ENCODE measurements around the gene CTNNA3.
"Not testable (repeated sequence)": the region's sequence is repeated elsewhere in the genome, so short reads cannot be mapped to it uniquely, and the experiment has no call there.

The CTNNA3 gene

DNA sequence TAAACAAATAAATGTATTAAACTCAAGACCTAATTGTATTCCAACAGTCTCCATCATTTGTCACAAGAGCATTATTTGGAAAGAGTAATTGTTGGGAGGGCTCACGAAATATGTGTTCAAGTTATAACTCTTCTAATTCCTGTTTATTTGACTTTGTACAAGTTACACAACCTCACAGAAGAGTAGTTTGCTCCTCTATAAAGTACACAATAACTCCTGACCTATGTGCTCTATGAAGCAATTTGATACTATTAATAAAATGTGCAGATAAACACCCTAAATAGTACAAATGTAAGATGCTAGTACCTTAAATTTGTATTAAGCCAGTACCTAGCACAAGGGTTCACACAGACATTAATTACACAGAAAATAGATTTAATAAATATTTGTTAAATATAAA, 484.3 kb downstream of the CTNNA3 start:
- H3K27ac ChIP-seq (ENCODE audit: low read depth, low read length, severe bottlenecking): no peak overlapping the region
- no peaks in the 10 kb centered on the region for H3K36me3 ChIP-seq (ENCODE audit: control insufficient read depth, insufficient read depth, low read length)
- H3K4me3 ChIP-seq (ENCODE audit: extremely low read depth, insufficient read depth, low read length, poor library complexity, severe bottlenecking): no peak overlapping the region
- H3K9me3 ChIP-seq (ENCODE audit: control insufficient read depth, low read length): no peaks in the 10 kb centered on the region
- no CpG with 5 or more reads among the region's 1 CpG for WGBS, 2 experiments (ENCODE audit: insufficient coverage in 2 of 2)
- H3K4me1 ChIP-seq (ENCODE audit: control insufficient read depth, insufficient read depth, low read length, poor library complexity, severe bottlenecking): no peaks in the 10 kb centered on the region

DNA sequence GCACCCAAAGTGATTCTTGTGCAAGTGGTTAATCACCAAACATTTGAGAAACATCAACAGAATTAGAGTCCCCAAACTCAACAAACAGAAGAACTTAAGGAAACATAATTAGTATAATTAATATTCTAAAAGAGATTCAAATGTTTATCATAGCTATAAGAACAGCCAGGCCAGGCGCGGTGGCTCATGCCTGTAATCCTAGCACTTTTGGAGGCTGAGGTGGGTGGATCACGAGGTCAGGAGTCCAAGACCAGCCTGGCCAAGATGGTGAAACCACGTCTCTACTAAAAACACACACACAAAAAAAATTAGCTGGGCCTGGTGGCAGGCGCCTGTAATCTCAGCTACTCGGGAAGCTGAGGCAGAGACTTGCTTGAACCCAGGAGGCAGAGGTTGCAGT, 488.1 kb downstream of the CTNNA3 start:
- not testable (repeated sequence) for H3K36me3 ChIP-seq (ENCODE audit: control insufficient read depth, insufficient read depth, low read length); H3K4me1 ChIP-seq (ENCODE audit: control insufficient read depth, insufficient read depth, low read length, poor library complexity, severe bottlenecking); H3K4me3 ChIP-seq (ENCODE audit: extremely low read depth, insufficient read depth, low read length, poor library complexity, severe bottlenecking); H3K27ac ChIP-seq (ENCODE audit: low read depth, low read length, severe bottlenecking); H3K9me3 ChIP-seq (ENCODE audit: control insufficient read depth, low read length)
- WGBS, 2 experiments (ENCODE audit: insufficient coverage in 2 of 2): 92% methylated on average over 5 of the region's 6 CpGs; no CpG with 5 or more reads in 1 of the 2 experiments

DNA sequence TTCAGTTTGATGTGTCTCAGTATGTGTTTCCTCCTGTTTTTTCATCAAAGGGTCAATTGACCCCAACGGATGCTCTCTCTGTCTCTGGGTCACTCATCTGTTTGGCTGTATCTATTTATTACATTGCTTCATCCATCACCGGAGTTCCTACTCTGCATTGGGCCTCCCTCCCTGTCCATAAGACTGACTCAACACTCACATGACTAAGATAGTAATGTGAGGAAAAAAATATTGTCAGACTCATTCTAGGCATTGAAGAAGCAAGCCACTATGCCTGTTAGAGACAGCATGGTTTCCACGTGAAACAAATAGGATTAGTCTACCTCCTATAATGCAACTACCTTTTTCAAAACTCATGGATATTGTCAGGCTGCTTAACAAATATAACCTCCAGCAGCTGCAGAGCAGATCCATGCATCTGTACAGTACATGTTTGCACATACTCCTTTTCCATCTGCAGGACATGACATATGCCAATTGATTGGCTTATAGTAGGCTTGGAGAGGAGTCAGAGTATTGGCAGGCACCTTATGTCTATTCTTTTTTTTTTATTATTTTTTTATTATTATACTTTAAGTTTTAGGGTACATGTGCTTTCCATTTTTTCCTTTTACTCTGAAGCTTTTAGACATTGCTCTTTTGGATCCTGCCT, 495.0 kb downstream of the CTNNA3 start:
- Histone ChIP-seq H3K4me1 (ENCODE audit: control insufficient read depth, insufficient read depth, low read length, poor library complexity, severe bottlenecking) (no peaks in the 10 kb centered on the region), H3K36me3 (ENCODE audit: control insufficient read depth, insufficient read depth, low read length) (no peaks in the 10 kb centered on the region), H3K27ac (ENCODE audit: low read depth, low read length, severe bottlenecking) (no peak overlapping the region), H3K9me3 (ENCODE audit: control insufficient read depth, low read length) (no peaks in the 10 kb centered on the region), H3K4me3 (ENCODE audit: extremely low read depth, insufficient read depth, low read length, poor library complexity, severe bottlenecking) (no peak overlapping the region)
- WGBS, 2 experiments (ENCODE audit: insufficient coverage in 2 of 2): 88 to 92% methylated on average over 2 of the region's 3 CpGs

DNA sequence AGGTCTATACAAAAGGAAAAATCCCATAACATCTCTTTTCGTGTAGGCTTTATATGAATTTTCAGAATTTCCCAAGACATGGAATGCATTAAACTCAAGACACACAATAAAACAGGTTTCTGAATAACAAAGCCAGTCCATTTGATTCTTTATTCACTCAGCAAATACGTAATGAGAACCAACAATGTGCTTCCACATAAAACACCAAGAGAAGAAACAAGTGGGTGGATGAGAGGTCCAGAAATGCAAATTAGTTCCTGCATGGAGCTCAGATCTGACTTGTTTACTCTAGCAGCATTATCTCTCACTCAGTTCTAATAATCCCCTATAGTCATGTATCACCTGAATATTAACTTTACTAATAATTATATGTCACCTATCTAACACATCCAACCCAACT, 520.6 kb downstream of the CTNNA3 start:
- Histone ChIP-seq H3K4me3 (ENCODE audit: extremely low read depth, insufficient read depth, low read length, poor library complexity, severe bottlenecking) (no peak overlapping the region), H3K9me3 (ENCODE audit: control insufficient read depth, low read length) (no peaks in the 10 kb centered on the region), H3K4me1 (ENCODE audit: control insufficient read depth, insufficient read depth, low read length, poor library complexity, severe bottlenecking) (no peaks in the 10 kb centered on the region), H3K27ac (ENCODE audit: low read depth, low read length, severe bottlenecking) (no peak overlapping the region), H3K36me3 (ENCODE audit: control insufficient read depth, insufficient read depth, low read length) (no peaks in the 10 kb centered on the region)
- WGBS, 2 experiments (ENCODE audit: insufficient coverage in 2 of 2): 100% methylated on average over 1 of the region's 2 CpGs

DNA sequence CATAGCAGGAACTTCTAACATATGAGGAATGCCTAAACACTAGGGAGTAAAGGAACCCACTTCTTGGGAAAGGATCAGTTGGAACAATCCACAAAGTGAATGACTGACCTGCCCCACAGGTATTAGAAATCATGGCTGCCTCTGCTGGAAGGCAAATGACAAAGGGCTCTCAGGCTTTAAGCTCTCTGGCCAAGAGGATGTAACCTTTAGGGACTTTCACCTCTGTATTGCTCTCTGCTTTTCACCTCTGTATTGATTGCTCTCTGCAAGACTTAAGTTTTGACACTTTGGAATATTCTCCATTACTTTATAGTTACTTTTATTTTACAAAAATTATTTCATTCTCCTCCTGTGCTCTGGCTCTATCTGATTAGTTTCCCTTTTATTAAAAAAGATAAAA, 522.2 kb downstream of the CTNNA3 start:
- no peak overlapping the region for H3K4me3 ChIP-seq (ENCODE audit: extremely low read depth, insufficient read depth, low read length, poor library complexity, severe bottlenecking)
- no peak overlapping the region for H3K27ac ChIP-seq (ENCODE audit: low read depth, low read length, severe bottlenecking)
- H3K4me1 ChIP-seq (ENCODE audit: control insufficient read depth, insufficient read depth, low read length, poor library complexity, severe bottlenecking): no peaks in the 10 kb centered on the region
- no peaks in the 10 kb centered on the region for H3K9me3 ChIP-seq (ENCODE audit: control insufficient read depth, low read length)
- H3K36me3 ChIP-seq (ENCODE audit: control insufficient read depth, insufficient read depth, low read length): no peaks in the 10 kb centered on the region

DNA sequence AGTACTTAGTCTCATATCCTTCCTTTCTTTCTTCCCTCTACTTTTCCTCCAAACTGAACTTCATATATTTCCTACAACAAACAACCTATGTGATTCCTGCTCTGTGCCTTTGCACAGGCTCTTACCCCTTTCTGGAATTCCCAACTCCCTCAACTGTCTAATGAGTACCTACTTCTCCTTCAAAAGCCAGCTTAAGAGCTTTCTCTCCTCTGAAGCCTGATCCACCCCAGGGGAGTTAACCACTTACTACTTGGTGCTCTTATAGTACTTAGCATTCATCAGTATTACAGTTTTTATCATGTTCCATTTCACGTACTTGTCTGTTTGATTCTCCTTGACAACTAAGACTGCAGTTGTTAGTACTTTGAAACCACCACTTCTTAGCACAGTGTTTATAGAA, 524.0 kb downstream of the CTNNA3 start:
- WGBS, 2 experiments (ENCODE audit: insufficient coverage in 2 of 2): no CpG with 5 or more reads among the region's 1 CpG
- no peaks in the 10 kb centered on the region for H3K4me1 ChIP-seq (ENCODE audit: control insufficient read depth, insufficient read depth, low read length, poor library complexity, severe bottlenecking)
- no peaks in the 10 kb centered on the region for H3K9me3 ChIP-seq (ENCODE audit: control insufficient read depth, low read length)
- no peak overlapping the region for H3K4me3 ChIP-seq (ENCODE audit: extremely low read depth, insufficient read depth, low read length, poor library complexity, severe bottlenecking)
- H3K27ac ChIP-seq (ENCODE audit: low read depth, low read length, severe bottlenecking): no peak overlapping the region
- no peaks in the 10 kb centered on the region for H3K36me3 ChIP-seq (ENCODE audit: control insufficient read depth, insufficient read depth, low read length)

DNA sequence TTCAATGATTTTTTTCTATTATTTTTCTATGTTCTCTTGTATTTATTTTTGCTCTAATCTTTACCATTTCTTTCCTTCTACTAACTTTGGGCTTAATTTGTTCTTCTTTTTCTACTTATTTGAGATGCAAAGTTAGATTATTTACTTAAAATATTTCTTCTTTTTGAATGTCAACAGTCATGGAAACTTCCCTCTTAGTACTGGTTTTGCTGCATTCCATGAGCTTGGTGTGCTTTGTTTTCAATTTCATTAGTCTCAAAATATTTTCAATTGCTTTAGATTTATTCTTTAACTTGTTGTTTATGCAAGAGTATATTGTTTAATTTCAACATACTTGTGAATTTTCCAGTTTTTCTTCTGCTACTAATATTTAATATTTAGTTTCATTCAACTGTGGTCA, 539.8 kb downstream of the CTNNA3 start:
- Histone ChIP-seq H3K9me3 (ENCODE audit: control insufficient read depth, low read length) (no peaks in the 10 kb centered on the region), H3K4me3 (ENCODE audit: extremely low read depth, insufficient read depth, low read length, poor library complexity, severe bottlenecking) (no peak overlapping the region), H3K36me3 (ENCODE audit: control insufficient read depth, insufficient read depth, low read length) (no peaks in the 10 kb centered on the region), H3K4me1 (ENCODE audit: control insufficient read depth, insufficient read depth, low read length, poor library complexity, severe bottlenecking) (no peaks in the 10 kb centered on the region), H3K27ac (ENCODE audit: low read depth, low read length, severe bottlenecking) (no peak overlapping the region)

DNA sequence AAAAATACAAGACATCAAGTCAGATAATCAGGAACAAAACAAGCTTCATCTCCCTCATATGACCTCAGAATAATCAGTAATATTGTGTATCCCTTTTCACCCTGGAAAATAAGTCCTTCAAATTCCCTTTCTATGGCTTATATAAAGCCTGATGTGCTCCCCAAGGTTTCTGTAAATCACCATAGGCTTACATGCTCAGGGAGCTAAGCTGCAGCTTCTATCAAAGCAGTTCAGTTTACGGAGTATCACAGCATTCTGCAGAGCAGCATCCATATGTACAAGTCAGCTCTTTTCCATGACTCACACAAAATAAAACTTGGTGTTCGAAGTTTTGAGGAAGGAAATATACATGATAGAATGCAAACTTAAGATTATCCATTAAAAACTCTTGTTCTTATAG, 544.5 kb downstream of the CTNNA3 start:
- H3K4me1 ChIP-seq (ENCODE audit: control insufficient read depth, insufficient read depth, low read length, poor library complexity, severe bottlenecking): no peaks in the 10 kb centered on the region
- WGBS, 2 experiments (ENCODE audit: insufficient coverage in 2 of 2): no CpG with 5 or more reads among the region's 2 CpGs
- no peaks in the 10 kb centered on the region for H3K36me3 ChIP-seq (ENCODE audit: control insufficient read depth, insufficient read depth, low read length)
- no peak overlapping the region for H3K4me3 ChIP-seq (ENCODE audit: extremely low read depth, insufficient read depth, low read length, poor library complexity, severe bottlenecking)
- no peaks in the 10 kb centered on the region for H3K9me3 ChIP-seq (ENCODE audit: control insufficient read depth, low read length)
- H3K27ac ChIP-seq (ENCODE audit: low read depth, low read length, severe bottlenecking): no peak overlapping the region

DNA sequence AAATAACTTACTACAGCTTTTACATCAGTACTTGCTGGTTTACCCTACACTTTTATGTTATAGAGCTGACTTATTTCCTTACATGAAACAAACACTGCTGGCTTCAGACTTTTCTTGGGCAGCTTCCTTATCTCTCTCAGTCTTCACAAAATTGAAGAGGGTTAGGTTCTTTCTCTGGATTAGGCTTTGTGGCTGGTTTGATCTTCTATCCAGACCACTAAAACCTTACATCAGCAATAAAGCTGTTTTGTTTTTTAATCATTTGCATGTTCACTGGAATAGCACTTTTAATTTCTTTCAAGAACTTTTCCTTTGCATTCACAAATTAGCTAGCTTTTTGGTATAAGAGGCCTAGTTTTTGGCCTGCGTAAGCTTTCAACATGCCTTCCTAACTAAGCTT, 551.5 kb downstream of the CTNNA3 start:
- no peaks in the 10 kb centered on the region for H3K36me3 ChIP-seq (ENCODE audit: control insufficient read depth, insufficient read depth, low read length)
- 100% methylated on average over 1 of the region's 1 CpG; no CpG with 5 or more reads in 1 of the 2 experiments for WGBS, 2 experiments (ENCODE audit: insufficient coverage in 2 of 2)
- no peak overlapping the region for H3K4me3 ChIP-seq (ENCODE audit: extremely low read depth, insufficient read depth, low read length, poor library complexity, severe bottlenecking)
- no peaks in the 10 kb centered on the region for H3K9me3 ChIP-seq (ENCODE audit: control insufficient read depth, low read length)
- H3K27ac ChIP-seq (ENCODE audit: low read depth, low read length, severe bottlenecking): no peak overlapping the region
- no peaks in the 10 kb centered on the region for H3K4me1 ChIP-seq (ENCODE audit: control insufficient read depth, insufficient read depth, low read length, poor library complexity, severe bottlenecking)

DNA sequence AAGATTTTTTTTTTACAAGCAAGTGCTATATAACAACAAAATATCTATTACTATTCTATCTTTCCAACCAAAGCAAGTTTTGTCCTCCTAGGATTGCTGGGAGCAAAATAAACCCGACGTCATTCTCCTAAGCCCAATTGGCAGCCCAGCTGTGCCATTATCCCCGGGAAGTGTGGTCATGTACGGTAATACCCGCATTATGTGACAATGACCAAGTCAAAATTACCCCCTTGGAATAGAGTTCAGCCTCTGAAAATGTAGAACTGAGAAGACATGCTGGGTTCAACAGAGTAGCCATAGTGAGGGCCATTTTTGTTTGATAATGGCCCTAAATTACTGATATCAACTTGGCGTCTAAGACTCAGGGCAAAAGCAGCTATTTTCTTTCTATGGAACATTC, 554.7 kb downstream of the CTNNA3 start:
- Histone ChIP-seq H3K36me3 (ENCODE audit: control insufficient read depth, insufficient read depth, low read length) (no peaks in the 10 kb centered on the region), H3K27ac (ENCODE audit: low read depth, low read length, severe bottlenecking) (no peak overlapping the region), H3K9me3 (ENCODE audit: control insufficient read depth, low read length) (no peaks in the 10 kb centered on the region), H3K4me1 (ENCODE audit: control insufficient read depth, insufficient read depth, low read length, poor library complexity, severe bottlenecking) (no peaks in the 10 kb centered on the region), H3K4me3 (ENCODE audit: extremely low read depth, insufficient read depth, low read length, poor library complexity, severe bottlenecking) (no peak overlapping the region)
- WGBS, 2 experiments (ENCODE audit: insufficient coverage in 2 of 2): 92 to 100% methylated on average over 5 of the region's 6 CpGs

DNA sequence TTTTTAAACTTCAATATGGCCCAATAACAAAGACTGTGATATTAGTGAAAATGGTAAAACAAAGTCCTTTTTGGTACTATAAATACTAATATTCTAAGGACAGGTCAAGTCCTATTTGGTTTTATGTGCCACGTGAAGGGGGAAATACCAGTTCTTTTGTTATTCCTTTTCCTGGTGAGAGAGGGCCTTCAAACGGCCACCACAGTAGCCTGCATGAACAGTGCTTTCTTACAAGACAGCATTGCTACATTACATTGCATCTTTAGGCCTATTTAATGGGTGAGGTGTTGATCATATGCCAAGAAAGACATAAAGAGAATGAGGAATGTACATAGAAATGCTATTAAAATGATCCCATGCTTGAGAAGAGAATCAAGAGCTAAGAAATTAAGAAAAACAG, 555.4 kb downstream of the CTNNA3 start:
- no peak overlapping the region for H3K27ac ChIP-seq (ENCODE audit: low read depth, low read length, severe bottlenecking)
- no peaks in the 10 kb centered on the region for H3K36me3 ChIP-seq (ENCODE audit: control insufficient read depth, insufficient read depth, low read length)
- H3K4me3 ChIP-seq (ENCODE audit: extremely low read depth, insufficient read depth, low read length, poor library complexity, severe bottlenecking): no peak overlapping the region
- no CpG with 5 or more reads among the region's 2 CpGs for WGBS, 2 experiments (ENCODE audit: insufficient coverage in 2 of 2)
- H3K4me1 ChIP-seq (ENCODE audit: control insufficient read depth, insufficient read depth, low read length, poor library complexity, severe bottlenecking): no peaks in the 10 kb centered on the region
- no peaks in the 10 kb centered on the region for H3K9me3 ChIP-seq (ENCODE audit: control insufficient read depth, low read length)

All from mesodermal cell (in vitro differentiated cells).